IMR-90 (cell line): Measurements from ENCODE around the gene FNBP1. TPM values are rescaled to one million over a fixed set of nuclear protein-coding genes. Genes with fewer than 3 reads are reported as not detected.
A peak's percentile ranks its signal among the peaks of the same experiment; 100 is the strongest.

Source experiments
- ATAC-seq: fragments of 200-7000 bp; cut with Tn5 transposase; 2 replicates; pipeline ENCODE4 v1.9.1; 2020; ENCODE audit warnings: low read depth, mild to moderate bottlenecking, moderate library complexity
- BruUV-seq: library from RNA; stranded (reverse); fragments of 400-500 nt; replicated peaks from 2 replicates; lab custom pipeline; 2021; lab: Mats Ljungman, UMichigan
- CTCF ChIA-PET: fragments of 300-600 bp; formaldehyde crosslinking; extraction: SDS; loops from one replicate; lab custom pipeline; 2021; ENCODE audit warnings: antibody characterized with exemption; lab: Yijun Ruan, JAX
- POLR2A ChIA-PET: fragments of 300-600 bp; sonication (Branson Sonifier 250); formaldehyde crosslinking; loops from one replicate; lab custom pipeline; 2022; ENCODE audit warnings: antibody characterized with exemption; ENCODE audit not compliant: unreplicated experiment; lab: Charles Lee
- DNase-seq: peaks from one replicate; pipeline ENCODE4 v3.0.0; 2013
- H2AFZ ChIP-seq: replicated peaks from 2 replicates; pipeline ENCODE3; 2013; ENCODE audit warnings: low read length, mild to moderate bottlenecking; ENCODE audit not compliant: poor library complexity
- H2AK5ac ChIP-seq: 2 replicates; pipeline ENCODE4 v1.6.1; 2013; ENCODE audit warnings: low read depth, low read length, inconsistent platforms
- H2AK9ac ChIP-seq: replicated peaks from 2 replicates; pipeline ENCODE3; 2013; ENCODE audit warnings: mild to moderate bottlenecking, low read depth, low read length, moderate library complexity; ENCODE audit not compliant: poor library complexity
- H2BK120ac ChIP-seq: 2 replicates; pipeline ENCODE4 v1.6.1; 2013; ENCODE audit warnings: low read depth, low read length, inconsistent platforms
- H2BK15ac ChIP-seq: 3 replicates; pipeline ENCODE4 v1.6.1; 2013; ENCODE audit warnings: low read depth, low read length, inconsistent platforms
- H2BK20ac ChIP-seq: 2 replicates; pipeline ENCODE4 v1.6.1; 2013; ENCODE audit warnings: low read depth, mild to moderate bottlenecking, inconsistent platforms, low read length, moderate library complexity
- H2BK5ac ChIP-seq: 2 replicates; pipeline ENCODE4 v1.6.1; 2013; ENCODE audit warnings: mild to moderate bottlenecking, low read depth, low read length, inconsistent platforms; ENCODE audit not compliant: poor library complexity, severe bottlenecking
- H3K14ac ChIP-seq: replicated peaks from 2 replicates; pipeline ENCODE4 v1.6.1; 2013; ENCODE audit warnings: low read depth, low read length, inconsistent platforms
- H3K18ac ChIP-seq: 2 replicates; pipeline ENCODE4 v1.6.1; 2013; ENCODE audit warnings: low read depth, low read length, control low read depth
- H3K23ac ChIP-seq: 2 replicates; pipeline ENCODE4 v1.6.1; 2013; ENCODE audit warnings: low read depth, low read length, inconsistent platforms
- H3K27ac ChIP-seq: 2 replicates; pipeline ENCODE4 v1.5.1; 2013; ENCODE audit warnings: mild to moderate bottlenecking, control low read depth, low read length; ENCODE audit not compliant: insufficient read depth
- H3K27me3 ChIP-seq: 2 replicates; pipeline ENCODE4 v1.6.1; 2013; ENCODE audit warnings: low read length; ENCODE audit not compliant: control insufficient read depth, insufficient read depth
- H3K36me3 ChIP-seq: 2 replicates; pipeline ENCODE4 v1.6.1; 2013; ENCODE audit warnings: low read length, mixed read lengths; ENCODE audit not compliant: control insufficient read depth, insufficient read depth
- H3K4ac ChIP-seq: 2 replicates; pipeline ENCODE4 v1.6.1; 2013; ENCODE audit warnings: low read depth, low read length, inconsistent platforms
- H3K4me1 ChIP-seq: 2 replicates; pipeline ENCODE4 v1.6.1; 2013; ENCODE audit warnings: low read length, mixed read lengths; ENCODE audit not compliant: control insufficient read depth, insufficient read depth
- H3K4me2 ChIP-seq: 2 replicates; pipeline ENCODE4 v1.6.1; 2013; ENCODE audit warnings: low read depth, mild to moderate bottlenecking, control low read depth, low read length, moderate library complexity
- H3K4me3 ChIP-seq: 2 replicates; pipeline ENCODE4 v1.5.1; 2013; ENCODE audit warnings: low read depth, mild to moderate bottlenecking, control low read depth, low read length, moderate library complexity; ENCODE audit not compliant: insufficient read depth
- H3K56ac ChIP-seq: 2 replicates; pipeline ENCODE4 v1.6.1; 2013; ENCODE audit warnings: low read length, inconsistent platforms; ENCODE audit not compliant: insufficient read depth; ENCODE audit errors: extremely low read depth
- H3K79me1 ChIP-seq, 2 experiments: 2 replicates each; pipeline ENCODE4 v1.6.1; 2013; ENCODE audit warnings: low read length in 2 of 2, inconsistent platforms in 1 of 2, low read depth in 1 of 2
- H3K9ac ChIP-seq: 2 replicates; pipeline ENCODE4 v1.6.1; 2013; ENCODE audit warnings: low read depth, low read length, control low read depth
- H3K9me1 ChIP-seq: 2 replicates; pipeline ENCODE4 v1.6.1; 2013; ENCODE audit warnings: low read length, inconsistent platforms; ENCODE audit not compliant: insufficient read depth
- H3K9me3 ChIP-seq: 2 replicates; pipeline ENCODE4 v1.6.1; 2013; ENCODE audit warnings: low read length; ENCODE audit not compliant: control insufficient read depth, insufficient read depth
- H4K20me1 ChIP-seq: 2 replicates; pipeline ENCODE4 v1.6.1; 2013; ENCODE audit warnings: low read length, inconsistent platforms; ENCODE audit not compliant: insufficient read depth
- H4K5ac ChIP-seq: 2 replicates; pipeline ENCODE4 v1.6.1; 2013; ENCODE audit warnings: mild to moderate bottlenecking, low read depth, low read length, control low read depth
- H4K8ac ChIP-seq, 2 experiments: 2 replicates each; pipeline ENCODE4 v1.6.1; 2013; ENCODE audit warnings: low read depth in 2 of 2, low read length in 2 of 2, control low read depth in 1 of 2, inconsistent platforms in 1 of 2
- H4K91ac ChIP-seq: 2 replicates; pipeline ENCODE4 v1.6.1; 2013; ENCODE audit warnings: low read depth, low read length, inconsistent platforms; ENCODE audit not compliant: insufficient read depth
- BHLHE40 ChIP-seq: fragments of 150-350 bp; IDR thresholded peaks from 2 replicates; pipeline ENCODE4 v1.6.1; 2016; ENCODE audit warnings: mild to moderate bottlenecking, low read depth, low read length
- CEBPB ChIP-seq: IDR thresholded peaks from 2 replicates; pipeline ENCODE4 v1.6.1; 2012; ENCODE audit warnings: low read depth, low read length, improper control_type of control experiment
- CHD1 ChIP-seq: IDR thresholded peaks from 2 replicates; pipeline ENCODE4 v1.6.1; 2012; ENCODE audit warnings: low read depth, low read length, improper control_type of control experiment
- FOS ChIP-seq: fragments of 150-350 bp; IDR thresholded peaks from 2 replicates; pipeline ENCODE4 v1.6.1; 2016; ENCODE audit warnings: low read depth, low read length
- MAFK ChIP-seq: IDR thresholded peaks from 2 replicates; pipeline ENCODE4 v1.6.1; 2012; ENCODE audit warnings: low read depth, low read length, improper control_type of control experiment
- MXI1 ChIP-seq: IDR thresholded peaks from 2 replicates; pipeline ENCODE4 v1.6.1; 2012; ENCODE audit warnings: low read depth, mild to moderate bottlenecking, low read length, moderate library complexity, borderline replicate concordance
- NFE2L2 ChIP-seq: fragments of 150-350 bp; IDR thresholded peaks from 2 replicates; pipeline ENCODE4 v1.6.1; 2016; ENCODE audit warnings: low read depth, mild to moderate bottlenecking, low read length
- RAD21 ChIP-seq: IDR thresholded peaks from 2 replicates; pipeline ENCODE4 v1.6.1; 2012; ENCODE audit warnings: low read length, improper control_type of control experiment
- RCOR1 ChIP-seq: IDR thresholded peaks from 2 replicates; pipeline ENCODE4 v1.6.1; 2012; ENCODE audit warnings: mild to moderate bottlenecking, low read length, improper control_type of control experiment; ENCODE audit not compliant: insufficient replicate concordance
- RFX5 ChIP-seq: IDR thresholded peaks from 2 replicates; pipeline ENCODE4 v1.8.0; 2012; ENCODE audit warnings: low read depth, mild to moderate bottlenecking, low read length, moderate library complexity
- USF2 ChIP-seq: fragments of 150-350 bp; IDR thresholded peaks from 2 replicates; pipeline ENCODE4 v1.6.1; 2017; ENCODE audit warnings: mild to moderate bottlenecking, antibody characterized with exemption, low read length, low read depth
- WGBS, 2 experiments: methylation state at CpG; one replicate each; pipeline versions ENCODE4 v1.1.5 to v1.1.7; 2013; ENCODE audit warnings: missing lambda C conversion rate in 2 of 2; ENCODE audit not compliant: insufficient read length in 1 of 2; ENCODE audit errors: extremely low coverage in 2 of 2; 5-methylcytosine and 5-hydroxymethylcytosine counted together
- dilution Hi-C: fragments of 300-500 bp; cut with HindIII; formaldehyde crosslinking; loops from one replicate; pipeline ENCODE4 v1.14.3; 2018; ENCODE audit warnings: low sequenced_read_pairs; ENCODE audit not compliant: unreplicated experiment
- in situ Hi-C: fragments of 300-500 bp; cut with MboI; formaldehyde crosslinking; loops from 3 replicates; pipeline ENCODE4 v1.14.3; 2019; ENCODE audit warnings: low sequenced_read_pairs, inconsistent platforms, mixed read lengths
- intact Hi-C: fragments of 100-400 bp; cut with micrococcal nuclease; formaldehyde crosslinking; loops from 2 replicates; pipeline ENCODE4 v1.10.0; 2022
- polyA plus RNA-seq, 3 experiments: library from polyadenylated mRNA; depleted of rRNA; stranded (reverse); fragments of >200 nt; gene quantifications; 2 replicates each; pipeline ENCODE4 v1.2.3, GENCODE V29; 2012; ENCODE audit warnings: low replicate concordance in 1 of 3
- total RNA-seq: library from RNA; depleted of rRNA; stranded (reverse); fragments of >200 nt; gene quantifications from 2 replicates; pipeline ENCODE4 v1.2.3, GENCODE V29; 2012
- TF ChIP-seq, protein P1 (sequence below): fragments of 150-350 bp; IDR thresholded peaks from 2 replicates; pipeline ENCODE4 v1.6.1; 2016; ENCODE audit warnings: low read depth, mild to moderate bottlenecking, low read length, moderate library complexity, borderline replicate concordance

Gene FNBP1
- total and polyA plus RNA-seq, 2 of the 4 experiments (the other 2 are of a cell fraction) = 10.3 to 15.4 TPM

- Histone ChIP-seq H4K8ac (no peak overlapping the region), H3K9me3 (no peaks in the 10 kb centered on the region), H2BK20ac (no peak overlapping the region), H2AK5ac (peak overlapping the region; percentile 77), H4K5ac (no peak overlapping the region), H3K36me3 (peaks cover 6% of the 10 kb centered on the region), H3K4ac (no peak overlapping the region; the same call in 1 of the 2 replicates), H3K4me3 (no peak overlapping the region), H2BK15ac (no peak overlapping the region), H3K56ac (no peak overlapping the region), H3K14ac (no peak overlapping the region), H2AK9ac (no peak overlapping the region), H3K4me2 (no peak overlapping the region), H3K79me1 (no peaks in the 10 kb centered on the region), H3K18ac (peak overlapping the region; percentile 12; the same call in 1 of the 2 replicates), H2AFZ (no peak overlapping the region), H4K20me1 (no peaks in the 10 kb centered on the region), H2BK5ac (no peak overlapping the region), H3K4me1 (peaks cover 4% of the 10 kb centered on the region), H3K27me3 (no peaks in the 10 kb centered on the region), H4K91ac (no peak overlapping the region), H3K27ac (no peak overlapping the region), H2BK120ac (no peak overlapping the region), H3K23ac (no peak overlapping the region), H3K9me1 (peaks cover 7% of the 10 kb centered on the region; the same call in 1 of the 2 replicates), H3K9ac (no peak overlapping the region)
- intact Hi-C loops (no loop called here), dilution Hi-C loops (no loop called here), in situ Hi-C loops (no loop called here)
- TF ChIP-seq FOS (peak; percentile 94), CHD1 (no peak; the same call in 1 of the 2 replicates), MXI1 (peak; percentile 91; the same call in 1 of the 2 replicates), CEBPB (peak; percentile 71), RCOR1 (peak; percentile 80), BHLHE40 (peak; percentile 87), USF2 (peak; percentile 76), RAD21 (peak; percentile 34; the same call in 1 of the 2 replicates), NFE2L2 (peak; percentile 95), MAFK (peak; percentile 87), RFX5 (no peak)
- TF ChIP-seq, protein P1, sequence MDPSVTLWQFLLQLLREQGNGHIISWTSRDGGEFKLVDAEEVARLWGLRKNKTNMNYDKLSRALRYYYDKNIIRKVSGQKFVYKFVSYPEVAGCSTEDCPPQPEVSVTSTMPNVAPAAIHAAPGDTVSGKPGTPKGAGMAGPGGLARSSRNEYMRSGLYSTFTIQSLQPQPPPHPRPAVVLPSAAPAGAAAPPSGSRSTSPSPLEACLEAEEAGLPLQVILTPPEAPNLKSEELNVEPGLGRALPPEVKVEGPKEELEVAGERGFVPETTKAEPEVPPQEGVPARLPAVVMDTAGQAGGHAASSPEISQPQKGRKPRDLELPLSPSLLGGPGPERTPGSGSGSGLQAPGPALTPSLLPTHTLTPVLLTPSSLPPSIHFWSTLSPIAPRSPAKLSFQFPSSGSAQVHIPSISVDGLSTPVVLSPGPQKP = no peak
- DNase-seq (peak; percentile 100), ATAC-seq (peak; percentile 97)
- 100% methylated on average over 4 of the region's 15 CpGs; no CpG with 5 or more reads in 1 of the 2 experiments for WGBS, 2 experiments
- BruUV-seq = no TSS peak
- POLR2A ChIA-PET = no interaction called here
- CTCF ChIA-PET = interaction anchor here (0.6 to 1.1 kb wide), 2 partner anchors 100 to 106 kb away, joined by 3 to 4 read pairs; no protein-coding TSS in a partner anchor
Measured at GRCh38 chr9:129910628-129911567, 132.1 kb downstream of the FNBP1 start.
